Progenitor cell of endocrine pancreas (in vitro differentiated cells): ENCODE data around the gene CARS1. TPM values are rescaled to one million over a fixed set of nuclear protein-coding genes. Genes with fewer than 3 reads are reported as not detected.
A peak's percentile ranks its signal among the peaks of the same experiment; 100 is the strongest.

ENCODE experiments used
- DNase-seq: peaks from one replicate; pipeline ENCODE4 v3.0.0; 2021; ENCODE audit warnings: low spot score; ENCODE audit not compliant: unreplicated experiment
- H3K27ac Mint-ChIP-seq: 2 replicates; pipeline ENCODE4 v1.8.0; 2021; ENCODE audit warnings: mild to moderate bottlenecking, moderate library complexity, mixed read lengths
- H3K27me3 Mint-ChIP-seq: 2 replicates; pipeline ENCODE4 v1.8.0; 2021; ENCODE audit warnings: mixed read lengths
- H3K36me3 Mint-ChIP-seq: 2 replicates; pipeline ENCODE4 v1.8.0; 2022; ENCODE audit warnings: mixed read lengths; ENCODE audit not compliant: insufficient read depth
- H3K4me1 Mint-ChIP-seq: 2 replicates; pipeline ENCODE4 v1.8.0; 2021; ENCODE audit warnings: low read depth, mixed read lengths
- H3K4me3 Mint-ChIP-seq: 2 replicates; pipeline ENCODE4 v1.8.0; 2021; ENCODE audit warnings: low read depth, mild to moderate bottlenecking, moderate library complexity, mixed read lengths
- H3K9me3 Mint-ChIP-seq: 2 replicates; pipeline ENCODE4 v1.8.0; 2021; ENCODE audit warnings: low read depth, mixed read lengths
- CTCF ChIP-seq: fragments of 200-600 bp; sonication (generic); IDR thresholded peaks from one replicate; pipeline ENCODE4 v1.5.0; 2021; ENCODE audit warnings: antibody characterized with exemption, mild to moderate bottlenecking; ENCODE audit not compliant: unreplicated experiment
- total RNA-seq: library from RNA; stranded (reverse); gene quantifications from 2 replicates; pipeline ENCODE4 v1.2.1, GENCODE V29; 2021

CARS1 gene
- total RNA-seq, 1 donor from 2014 or later: 56.4 TPM

DNA sequence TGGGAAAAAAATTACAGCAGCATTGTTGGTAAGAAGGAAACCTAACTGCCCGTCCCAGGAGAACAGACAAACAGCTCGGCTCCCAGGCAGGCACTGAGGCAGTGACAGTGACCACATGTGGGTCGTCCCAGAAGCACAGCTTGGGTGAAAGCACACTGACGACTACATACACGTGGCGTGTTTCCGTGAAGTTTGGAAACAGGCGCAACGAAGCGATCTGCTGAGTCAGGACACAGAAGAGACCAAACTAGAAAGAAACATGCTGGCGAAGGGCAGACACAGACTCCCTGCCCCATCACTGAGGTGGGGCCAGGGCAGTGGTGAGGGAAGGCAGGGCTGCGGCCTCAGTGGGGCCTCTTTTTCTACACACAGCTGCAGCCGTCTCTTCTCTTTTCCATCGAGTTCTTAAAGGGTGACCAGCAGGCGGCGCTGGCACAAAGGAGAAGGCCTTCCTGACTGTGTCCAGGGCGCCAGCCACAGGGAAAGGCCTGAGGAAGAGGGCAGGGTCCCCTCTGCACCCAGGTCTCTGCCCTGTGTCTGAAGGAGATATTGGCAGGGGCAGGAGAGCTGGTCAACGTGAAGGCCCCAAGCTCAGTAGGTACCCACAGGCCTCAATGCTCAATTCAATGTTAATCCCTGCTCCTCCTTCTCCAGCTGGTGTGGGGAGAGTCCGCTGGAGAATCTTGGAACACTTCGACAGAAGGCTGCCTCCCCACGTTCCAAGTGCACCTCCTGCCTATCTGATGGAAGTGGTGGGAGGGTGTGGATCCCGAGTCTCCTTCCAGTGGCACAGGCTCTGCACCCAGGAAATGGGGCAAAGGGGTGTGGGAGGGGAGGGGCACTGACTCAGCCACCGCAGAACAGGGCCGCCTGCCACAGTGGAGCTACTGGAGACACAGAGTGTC is 19.9 kb downstream of the CARS1 start:
- Mint-ChIP-seq H3K27ac (no peak overlapping the region), H3K4me1 (peaks cover 5% of the 10 kb centered on the region), H3K36me3 (peaks cover 25% of the 10 kb centered on the region), H3K9me3 (no peaks in the 10 kb centered on the region), H3K27me3 (no peaks in the 10 kb centered on the region), H3K4me3 (no peak overlapping the region)
- TF ChIP-seq CTCF: peak; percentile 84
- DNase-seq: peak; percentile 61

GRCh38 chr11:3036419-3036818 is 20.8 kb downstream of the CARS1 start:
- Mint-ChIP-seq H3K4me3 (no peak overlapping the region), H3K4me1 (peaks cover 3% of the 10 kb centered on the region), H3K9me3 (no peaks in the 10 kb centered on the region), H3K27me3 (no peaks in the 10 kb centered on the region), H3K36me3 (peaks cover 22% of the 10 kb centered on the region), H3K27ac (no peak overlapping the region)
- TF ChIP-seq CTCF: no peak
- no peak for DNase-seq

GRCh38 chr11:3035333-3035732 is 21.9 kb downstream of the CARS1 start:
- no peaks in the 10 kb centered on the region for H3K27me3 Mint-ChIP-seq
- no peak overlapping the region for H3K27ac Mint-ChIP-seq
- H3K4me1 Mint-ChIP-seq: no peaks in the 10 kb centered on the region
- no peak for DNase-seq
- no peaks in the 10 kb centered on the region for H3K9me3 Mint-ChIP-seq
- no peak overlapping the region for H3K4me3 Mint-ChIP-seq
- TF ChIP-seq CTCF: no peak
- peaks cover 26% of the 10 kb centered on the region for H3K36me3 Mint-ChIP-seq

DNA sequence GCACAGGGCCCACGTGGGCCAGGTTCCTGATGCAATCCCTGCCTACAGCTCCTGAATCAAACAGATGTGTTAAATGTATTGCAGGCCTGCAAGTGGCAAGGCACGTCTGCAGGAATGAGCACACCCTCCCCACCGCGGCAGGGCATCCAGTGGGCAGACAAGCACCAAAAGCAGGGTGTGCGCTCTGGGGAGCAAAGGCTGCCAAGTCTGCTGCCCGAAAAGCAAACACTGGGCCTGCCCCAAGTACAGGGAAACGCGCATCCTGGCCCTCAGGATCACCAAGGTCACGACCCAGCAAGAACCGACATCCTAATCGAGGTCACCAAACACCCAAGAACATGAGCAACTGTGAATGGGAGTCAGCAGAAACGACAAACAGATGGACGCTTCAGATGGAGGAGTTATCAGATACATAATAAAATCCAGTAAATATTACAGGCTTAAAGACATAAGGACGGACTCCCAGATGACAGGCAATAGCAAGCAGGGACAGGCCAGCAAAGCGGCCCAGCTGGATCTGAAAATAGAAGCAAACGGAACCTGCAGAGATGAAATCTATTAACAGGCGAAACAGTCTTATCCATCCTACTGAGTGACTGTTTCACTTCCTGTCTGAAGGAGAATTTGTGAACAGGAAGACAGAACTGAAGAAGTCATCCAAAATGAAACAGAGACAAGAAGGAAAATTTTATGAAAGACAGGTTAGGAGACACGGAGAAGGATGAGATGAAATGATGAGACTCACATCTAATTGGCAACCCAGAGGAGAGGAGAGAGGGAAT is 26.7 kb downstream of the CARS1 start:
- no peak for TF ChIP-seq CTCF
- H3K9me3 Mint-ChIP-seq: no peaks in the 10 kb centered on the region
- no peaks in the 10 kb centered on the region for H3K4me1 Mint-ChIP-seq
- H3K27ac Mint-ChIP-seq: no peak overlapping the region
- no peak for DNase-seq
- no peak overlapping the region for H3K4me3 Mint-ChIP-seq
- H3K36me3 Mint-ChIP-seq: peaks cover 30% of the 10 kb centered on the region
- H3K27me3 Mint-ChIP-seq: no peaks in the 10 kb centered on the region

DNA sequence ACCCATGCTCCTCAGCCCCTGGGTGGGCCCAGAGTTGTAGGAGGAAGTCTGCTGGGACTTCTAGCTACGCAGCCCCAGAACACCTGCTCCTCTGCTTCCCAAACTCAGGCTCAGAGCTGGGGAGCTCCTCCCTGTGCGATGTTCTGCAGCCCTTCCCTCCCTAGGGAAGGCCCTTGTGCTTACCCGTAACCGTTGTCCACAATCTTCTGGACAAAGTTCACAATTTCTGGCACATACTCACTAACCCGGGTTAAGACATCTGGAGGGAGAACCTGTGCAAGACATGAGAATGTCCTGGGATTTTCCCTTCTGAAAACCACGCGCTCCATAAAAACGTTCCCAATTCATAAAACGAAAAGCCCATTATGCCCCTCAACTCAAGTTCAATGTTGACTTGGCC is 28.4 kb downstream of the CARS1 start:
- TF ChIP-seq CTCF: no peak
- H3K9me3 Mint-ChIP-seq: no peaks in the 10 kb centered on the region
- no peak overlapping the region for H3K27ac Mint-ChIP-seq
- no peaks in the 10 kb centered on the region for H3K27me3 Mint-ChIP-seq
- no peak overlapping the region for H3K4me3 Mint-ChIP-seq
- H3K4me1 Mint-ChIP-seq: no peaks in the 10 kb centered on the region
- no peak for DNase-seq
- H3K36me3 Mint-ChIP-seq: peaks cover 28% of the 10 kb centered on the region
